Panc1 (cell line): ENCODE data around the gene FAM131A. TPM values are rescaled to one million over a fixed set of nuclear protein-coding genes. Genes with fewer than 3 reads are reported as not detected.

ENCODE experiments used
- ATAC-seq: fragments of 200-7000 bp; cut with Tn5 transposase; 2 replicates; pipeline ENCODE4 v1.9.1; 2020; ENCODE audit warnings: mild to moderate bottlenecking, moderate library complexity
- BruUV-seq: library from RNA; stranded (reverse); fragments of 400-500 nt; replicated peaks from 2 replicates; lab custom pipeline; 2021; lab: Mats Ljungman, UMichigan
- CTCF ChIA-PET: fragments of 300-600 bp; sonication (Branson Sonifier 250); formaldehyde crosslinking; loops from one replicate; lab custom pipeline; 2022; ENCODE audit warnings: antibody characterized with exemption; lab: Charles Lee
- POLR2A ChIA-PET: fragments of 300-600 bp; sonication (Branson Sonifier 250); formaldehyde crosslinking; loops from one replicate; lab custom pipeline; 2022; ENCODE audit warnings: antibody characterized with exemption; lab: Charles Lee
- DNase-seq: peaks from one replicate; pipeline ENCODE4 v3.0.0-alpha.2; 2010; ENCODE audit warnings: low read depth, low spot score
- H3K27ac ChIP-seq: 2 replicates; pipeline ENCODE4 v1.5.1; 2011; ENCODE audit warnings: mild to moderate bottlenecking, low read length, inconsistent platforms
- H3K27me3 ChIP-seq: fragments of 200-500 bp; sonication (Bioruptor generic); 2 replicates; pipeline ENCODE4 v1.6.0; 2014; ENCODE audit warnings: low read length, inconsistent platforms; ENCODE audit not compliant: control insufficient read depth, insufficient read depth
- H3K36me3 ChIP-seq: fragments of 200-500 bp; sonication (Bioruptor generic); 2 replicates; pipeline ENCODE4 v1.5.1; 2014; ENCODE audit warnings: inconsistent platforms, mild to moderate bottlenecking, low read length, moderate library complexity; ENCODE audit not compliant: control insufficient read depth, insufficient read depth
- H3K4me1 ChIP-seq: 2 replicates; pipeline ENCODE4 v1.5.1; 2011; ENCODE audit warnings: inconsistent platforms, mild to moderate bottlenecking, low read length, moderate library complexity; ENCODE audit not compliant: control insufficient read depth, insufficient read depth
- H3K4me3 ChIP-seq, 2 experiments: 2 replicates each; pipeline ENCODE4 v1.5.1; 2011 to 2012; ENCODE audit warnings: low read depth in 2 of 2, low read length in 2 of 2, mild to moderate bottlenecking in 2 of 2, inconsistent platforms in 1 of 2, moderate library complexity in 1 of 2
- H3K9me3 ChIP-seq: fragments of 200-500 bp; sonication (Bioruptor generic); 2 replicates; pipeline ENCODE4 v1.5.1; 2014; ENCODE audit warnings: low read depth, mild to moderate bottlenecking, inconsistent platforms, low read length, moderate library complexity; ENCODE audit not compliant: control insufficient read depth, insufficient read depth
- POLR2AphosphoS5 ChIP-seq: IDR thresholded peaks from 2 replicates; pipeline ENCODE4 v1.6.1; 2012; ENCODE audit warnings: mild to moderate bottlenecking, low read depth, low read length, moderate library complexity
- SIN3A ChIP-seq: IDR thresholded peaks from 2 replicates; pipeline ENCODE4 v1.6.1; 2012; ENCODE audit warnings: low read depth, mild to moderate bottlenecking, low read length, moderate library complexity, borderline replicate concordance; ENCODE audit not compliant: insufficient read depth
- TCF7L2 ChIP-seq: IDR thresholded peaks from 2 replicates; pipeline ENCODE4 v1.6.1; 2011; ENCODE audit warnings: mild to moderate bottlenecking, low read depth, low read length, inconsistent platforms
- in situ Hi-C: cut with HindIII; loops from 2 replicates; pipeline ENCODE4 v1.10.0; 2016; ENCODE audit warnings: low sequenced_read_pairs, low pct_unique_long_range_greater_than_20kb
- intact Hi-C: fragments of 100-400 bp; cut with micrococcal nuclease; formaldehyde crosslinking; loops from one replicate; pipeline ENCODE4 v1.10.0; 2022; ENCODE audit not compliant: unreplicated experiment
- total RNA-seq: library from RNA; stranded (reverse); gene quantifications from one replicate; pipeline ENCODE4 v1.2.1, GENCODE V29; 2021; ENCODE audit not compliant: unreplicated experiment
- TF ChIP-seq, protein P1 (sequence below): fragments of 450-650 bp; IDR thresholded peaks from 2 replicates; pipeline ENCODE4 v1.5.1; 2017; ENCODE audit warnings: mild to moderate bottlenecking
- TF ChIP-seq, protein P2 (sequence below), 2 experiments: IDR thresholded peaks; 2 replicates each; pipeline ENCODE4 v1.6.1; 2011 to 2012; ENCODE audit warnings: low read depth in 2 of 2, control low read depth in 1 of 2, low read length in 1 of 2, mild to moderate bottlenecking in 1 of 2, moderate library complexity in 1 of 2; ENCODE audit not compliant: insufficient read depth in 1 of 2

Gene FAM131A
- total RNA-seq, 1 experiment from 2014 or later: 30.1 TPM

DNA sequence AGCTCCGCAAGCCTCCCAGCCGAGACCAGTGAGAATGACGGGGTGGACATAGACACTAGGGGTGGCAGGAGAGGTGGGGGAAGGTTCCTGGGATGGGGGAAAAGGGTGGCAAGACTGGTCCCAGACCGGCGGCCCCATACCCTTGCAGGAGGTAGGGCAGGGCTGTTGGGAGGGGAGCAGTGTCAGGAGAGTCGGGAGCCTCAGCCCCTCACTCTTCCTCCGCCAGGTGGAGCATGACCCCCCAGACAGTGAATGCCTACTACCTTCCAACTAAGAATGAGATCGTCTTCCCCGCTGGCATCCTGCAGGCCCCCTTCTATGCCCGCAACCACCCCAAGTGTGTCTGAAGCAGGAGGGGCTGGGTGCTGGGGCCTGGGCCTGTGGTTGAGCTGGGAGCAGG lies 47.1 kb upstream of the FAM131A start:
- H3K4me1 ChIP-seq: no peaks in the 10 kb centered on the region
- CTCF ChIA-PET: no interaction called here
- in situ Hi-C loops: no loop called here
- intact Hi-C loops: no loop called here
- no TSS peak for BruUV-seq
- H3K36me3 ChIP-seq: no peaks in the 10 kb centered on the region
- ATAC-seq: no peak
- no peak overlapping the region for H3K27ac ChIP-seq
- POLR2A ChIA-PET: no interaction called here
- TF ChIP-seq SIN3A (no peak), TCF7L2 (no peak), POLR2AphosphoS5 (no peak)
- TF ChIP-seq, protein P1, sequence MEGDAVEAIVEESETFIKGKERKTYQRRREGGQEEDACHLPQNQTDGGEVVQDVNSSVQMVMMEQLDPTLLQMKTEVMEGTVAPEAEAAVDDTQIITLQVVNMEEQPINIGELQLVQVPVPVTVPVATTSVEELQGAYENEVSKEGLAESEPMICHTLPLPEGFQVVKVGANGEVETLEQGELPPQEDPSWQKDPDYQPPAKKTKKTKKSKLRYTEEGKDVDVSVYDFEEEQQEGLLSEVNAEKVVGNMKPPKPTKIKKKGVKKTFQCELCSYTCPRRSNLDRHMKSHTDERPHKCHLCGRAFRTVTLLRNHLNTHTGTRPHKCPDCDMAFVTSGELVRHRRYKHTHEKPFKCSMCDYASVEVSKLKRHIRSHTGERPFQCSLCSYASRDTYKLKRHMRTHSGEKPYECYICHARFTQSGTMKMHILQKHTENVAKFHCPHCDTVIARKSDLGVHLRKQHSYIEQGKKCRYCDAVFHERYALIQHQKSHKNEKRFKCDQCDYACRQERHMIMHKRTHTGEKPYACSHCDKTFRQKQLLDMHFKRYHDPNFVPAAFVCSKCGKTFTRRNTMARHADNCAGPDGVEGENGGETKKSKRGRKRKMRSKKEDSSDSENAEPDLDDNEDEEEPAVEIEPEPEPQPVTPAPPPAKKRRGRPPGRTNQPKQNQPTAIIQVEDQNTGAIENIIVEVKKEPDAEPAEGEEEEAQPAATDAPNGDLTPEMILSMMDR: no peak
- TF ChIP-seq, protein P2, sequence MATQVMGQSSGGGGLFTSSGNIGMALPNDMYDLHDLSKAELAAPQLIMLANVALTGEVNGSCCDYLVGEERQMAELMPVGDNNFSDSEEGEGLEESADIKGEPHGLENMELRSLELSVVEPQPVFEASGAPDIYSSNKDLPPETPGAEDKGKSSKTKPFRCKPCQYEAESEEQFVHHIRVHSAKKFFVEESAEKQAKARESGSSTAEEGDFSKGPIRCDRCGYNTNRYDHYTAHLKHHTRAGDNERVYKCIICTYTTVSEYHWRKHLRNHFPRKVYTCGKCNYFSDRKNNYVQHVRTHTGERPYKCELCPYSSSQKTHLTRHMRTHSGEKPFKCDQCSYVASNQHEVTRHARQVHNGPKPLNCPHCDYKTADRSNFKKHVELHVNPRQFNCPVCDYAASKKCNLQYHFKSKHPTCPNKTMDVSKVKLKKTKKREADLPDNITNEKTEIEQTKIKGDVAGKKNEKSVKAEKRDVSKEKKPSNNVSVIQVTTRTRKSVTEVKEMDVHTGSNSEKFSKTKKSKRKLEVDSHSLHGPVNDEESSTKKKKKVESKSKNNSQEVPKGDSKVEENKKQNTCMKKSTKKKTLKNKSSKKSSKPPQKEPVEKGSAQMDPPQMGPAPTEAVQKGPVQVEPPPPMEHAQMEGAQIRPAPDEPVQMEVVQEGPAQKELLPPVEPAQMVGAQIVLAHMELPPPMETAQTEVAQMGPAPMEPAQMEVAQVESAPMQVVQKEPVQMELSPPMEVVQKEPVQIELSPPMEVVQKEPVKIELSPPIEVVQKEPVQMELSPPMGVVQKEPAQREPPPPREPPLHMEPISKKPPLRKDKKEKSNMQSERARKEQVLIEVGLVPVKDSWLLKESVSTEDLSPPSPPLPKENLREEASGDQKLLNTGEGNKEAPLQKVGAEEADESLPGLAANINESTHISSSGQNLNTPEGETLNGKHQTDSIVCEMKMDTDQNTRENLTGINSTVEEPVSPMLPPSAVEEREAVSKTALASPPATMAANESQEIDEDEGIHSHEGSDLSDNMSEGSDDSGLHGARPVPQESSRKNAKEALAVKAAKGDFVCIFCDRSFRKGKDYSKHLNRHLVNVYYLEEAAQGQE (IDR thresholded peaks at IDR 0.05; ENCODE audit: insufficient read depth in 1 of 2, low read depth in 2 of 2, low read length in 1 of 2): no peak
- H3K4me3 ChIP-seq: no peak overlapping the region
- H3K27me3 ChIP-seq: no peaks in the 10 kb centered on the region
- DNase-seq: no peak
- H3K9me3 ChIP-seq: no peaks in the 10 kb centered on the region

DNA sequence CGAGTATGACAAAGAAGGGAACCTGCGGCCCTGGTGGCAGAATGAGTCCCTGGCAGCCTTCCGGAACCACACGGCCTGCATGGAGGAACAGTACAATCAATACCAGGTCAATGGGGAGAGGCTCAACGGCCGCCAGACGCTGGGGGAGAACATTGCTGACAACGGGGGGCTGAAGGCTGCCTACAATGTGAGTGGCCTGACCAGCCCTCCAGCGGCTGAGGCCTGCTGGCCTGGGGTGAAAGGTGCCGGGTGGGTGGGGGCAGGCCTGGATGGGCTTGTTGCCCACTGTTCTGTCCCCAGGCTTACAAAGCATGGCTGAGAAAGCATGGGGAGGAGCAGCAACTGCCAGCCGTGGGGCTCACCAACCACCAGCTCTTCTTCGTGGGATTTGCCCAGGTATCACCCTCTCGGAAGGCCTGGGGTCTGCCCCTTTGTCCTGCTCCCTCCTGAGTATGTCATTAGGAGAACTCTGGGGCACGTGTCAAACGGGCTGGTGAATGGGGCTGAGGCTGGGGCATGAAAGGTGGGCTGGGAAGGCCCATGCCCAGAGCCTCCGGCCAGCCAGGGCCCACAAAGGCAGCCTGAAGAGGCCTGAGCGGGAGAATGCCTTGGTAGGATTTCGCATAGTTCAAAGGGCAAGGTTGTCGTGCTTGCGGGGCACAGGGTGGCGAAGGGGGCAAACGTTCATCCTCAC lies 46.2 kb upstream of the FAM131A start:
- in situ Hi-C loops (no loop called here), intact Hi-C loops (no loop called here)
- Histone ChIP-seq H3K4me3 (no peak overlapping the region), H3K27me3 (no peaks in the 10 kb centered on the region), H3K36me3 (no peaks in the 10 kb centered on the region), H3K27ac (no peak overlapping the region), H3K4me1 (no peaks in the 10 kb centered on the region), H3K9me3 (no peaks in the 10 kb centered on the region)
- TF ChIP-seq, protein P2 (IDR thresholded peaks at IDR 0.05; ENCODE audit: insufficient read depth in 1 of 2, low read depth in 2 of 2, low read length in 1 of 2): no peak
- TF ChIP-seq, protein P1: no peak
- TF ChIP-seq SIN3A: no peak
- TF ChIP-seq TCF7L2: no peak
- TF ChIP-seq POLR2AphosphoS5: no peak
- DNase-seq (no peak), ATAC-seq (no peak)
- BruUV-seq: no TSS peak
- ChIA-PET CTCF (interaction anchor here (0.5 kb wide), 1 partner anchor 201 kb away, joined by 5 read pairs; no protein-coding TSS in a partner anchor), POLR2A (no interaction called here)
